ENCODE data around the gene DNAJC13. TPM values are rescaled to one million over a fixed set of nuclear protein-coding genes. Genes with fewer than 3 reads are reported as not detected.

DNAJC13 gene
- total RNA-seq, 1 donor from 2014 or later, result 38.9 TPM

DNA sequence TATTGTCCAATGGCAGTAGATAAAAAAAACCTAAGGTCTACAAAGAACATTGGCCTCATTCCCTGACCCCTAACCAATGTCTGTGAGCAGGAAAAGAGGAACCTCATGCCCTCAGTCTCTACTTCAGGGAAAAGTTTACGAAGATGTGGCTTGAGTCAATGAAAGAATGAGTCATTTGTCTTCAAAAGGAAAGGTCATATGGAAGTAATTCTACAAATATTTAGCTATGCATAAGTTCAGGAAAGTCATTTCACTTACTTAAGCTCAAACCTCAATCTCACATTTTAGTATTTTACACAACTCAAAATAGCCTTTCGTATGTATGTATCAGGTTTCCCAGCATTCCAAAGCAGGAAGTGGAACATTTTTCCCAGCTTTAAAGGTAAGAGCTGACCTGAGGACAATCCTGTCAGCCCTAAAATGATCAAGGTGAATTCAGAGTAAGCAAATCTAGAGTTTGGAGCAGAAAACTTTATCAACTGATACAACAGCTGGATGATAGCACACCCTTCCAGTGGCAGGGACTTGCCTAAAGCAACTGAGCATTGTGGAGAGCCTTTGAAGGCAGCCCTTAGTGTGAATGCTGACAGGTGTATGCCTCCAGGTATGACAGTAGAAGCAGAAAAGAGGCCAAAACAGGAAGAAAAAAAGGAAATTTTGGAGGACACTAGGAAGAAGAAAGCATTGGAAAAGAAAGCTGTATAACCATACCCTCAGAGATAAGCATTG is 125.9 kb downstream of the DNAJC13 start:
- Histone ChIP-seq H3K4me3 (ENCODE audit: low read depth, low read length) (no peak overlapping the region), H3K27me3 (ENCODE audit: control insufficient read depth, insufficient read depth, low read length) (no peaks in the 10 kb centered on the region), H3K36me3 (ENCODE audit: control insufficient read depth, insufficient read depth, low read length) (no peaks in the 10 kb centered on the region)
- TF ChIP-seq, protein P1, sequence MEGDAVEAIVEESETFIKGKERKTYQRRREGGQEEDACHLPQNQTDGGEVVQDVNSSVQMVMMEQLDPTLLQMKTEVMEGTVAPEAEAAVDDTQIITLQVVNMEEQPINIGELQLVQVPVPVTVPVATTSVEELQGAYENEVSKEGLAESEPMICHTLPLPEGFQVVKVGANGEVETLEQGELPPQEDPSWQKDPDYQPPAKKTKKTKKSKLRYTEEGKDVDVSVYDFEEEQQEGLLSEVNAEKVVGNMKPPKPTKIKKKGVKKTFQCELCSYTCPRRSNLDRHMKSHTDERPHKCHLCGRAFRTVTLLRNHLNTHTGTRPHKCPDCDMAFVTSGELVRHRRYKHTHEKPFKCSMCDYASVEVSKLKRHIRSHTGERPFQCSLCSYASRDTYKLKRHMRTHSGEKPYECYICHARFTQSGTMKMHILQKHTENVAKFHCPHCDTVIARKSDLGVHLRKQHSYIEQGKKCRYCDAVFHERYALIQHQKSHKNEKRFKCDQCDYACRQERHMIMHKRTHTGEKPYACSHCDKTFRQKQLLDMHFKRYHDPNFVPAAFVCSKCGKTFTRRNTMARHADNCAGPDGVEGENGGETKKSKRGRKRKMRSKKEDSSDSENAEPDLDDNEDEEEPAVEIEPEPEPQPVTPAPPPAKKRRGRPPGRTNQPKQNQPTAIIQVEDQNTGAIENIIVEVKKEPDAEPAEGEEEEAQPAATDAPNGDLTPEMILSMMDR (IDR thresholded peaks at IDR 0.05; ENCODE audit: insufficient read depth, low read length, poor library complexity, severe bottlenecking), result no peak
- DNase-seq (ENCODE audit: low read depth), result peak; percentile 48

DNA sequence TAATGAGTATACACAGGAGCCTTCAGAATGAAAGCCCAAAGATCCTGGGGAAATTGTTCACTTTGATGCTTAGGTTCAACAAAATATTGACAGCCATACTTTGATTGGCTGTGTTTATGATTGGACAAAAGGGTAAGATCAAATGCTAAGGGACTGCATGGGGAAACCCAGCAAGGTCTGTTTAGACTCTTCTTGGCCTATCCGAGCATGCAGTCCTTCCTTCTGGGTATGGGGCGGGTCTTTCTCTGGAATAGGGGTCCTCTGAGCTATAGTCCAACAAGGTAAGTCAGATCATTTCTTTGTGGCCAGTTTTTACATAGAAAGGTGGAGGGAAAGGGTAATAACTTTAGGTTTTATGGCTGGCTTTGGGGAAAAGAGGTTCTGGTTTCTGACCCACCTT is 126.8 kb downstream of the DNAJC13 start:
- no peak for DNase-seq (ENCODE audit: low read depth)
- no peaks in the 10 kb centered on the region for H3K27me3 ChIP-seq (ENCODE audit: control insufficient read depth, insufficient read depth, low read length)
- TF ChIP-seq, protein P1 (IDR thresholded peaks at IDR 0.05; ENCODE audit: insufficient read depth, low read length, poor library complexity, severe bottlenecking), result no peak
- H3K36me3 ChIP-seq (ENCODE audit: control insufficient read depth, insufficient read depth, low read length), result no peaks in the 10 kb centered on the region
- no peak overlapping the region for H3K4me3 ChIP-seq (ENCODE audit: low read depth, low read length)

DNA sequence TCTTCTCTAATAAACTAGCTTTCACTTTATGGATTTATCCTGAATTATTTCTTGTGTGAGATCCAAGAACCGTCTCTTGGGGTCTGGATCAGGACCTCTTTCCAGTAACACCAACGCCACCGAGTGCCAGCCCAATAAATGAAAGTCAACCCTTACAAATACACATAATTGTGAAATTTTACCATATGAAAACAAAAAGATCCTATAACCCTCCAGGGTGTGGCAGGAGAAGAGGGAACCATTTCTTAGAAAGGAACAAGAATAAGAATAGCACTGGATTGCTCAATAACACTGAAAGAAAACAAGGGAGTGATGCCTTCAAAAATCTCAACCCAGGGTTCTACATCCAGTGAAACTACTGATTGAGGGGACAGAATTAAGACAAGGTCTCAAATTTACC is 128.2 kb downstream of the DNAJC13 start:
- TF ChIP-seq, protein P1 (IDR thresholded peaks at IDR 0.05; ENCODE audit: insufficient read depth, low read length, poor library complexity, severe bottlenecking), result no peak
- Histone ChIP-seq H3K36me3 (ENCODE audit: control insufficient read depth, insufficient read depth, low read length) (no peaks in the 10 kb centered on the region), H3K4me3 (ENCODE audit: low read depth, low read length) (no peak overlapping the region), H3K27me3 (ENCODE audit: control insufficient read depth, insufficient read depth, low read length) (no peaks in the 10 kb centered on the region)
- DNase-seq (ENCODE audit: low read depth), result no peak

DNA sequence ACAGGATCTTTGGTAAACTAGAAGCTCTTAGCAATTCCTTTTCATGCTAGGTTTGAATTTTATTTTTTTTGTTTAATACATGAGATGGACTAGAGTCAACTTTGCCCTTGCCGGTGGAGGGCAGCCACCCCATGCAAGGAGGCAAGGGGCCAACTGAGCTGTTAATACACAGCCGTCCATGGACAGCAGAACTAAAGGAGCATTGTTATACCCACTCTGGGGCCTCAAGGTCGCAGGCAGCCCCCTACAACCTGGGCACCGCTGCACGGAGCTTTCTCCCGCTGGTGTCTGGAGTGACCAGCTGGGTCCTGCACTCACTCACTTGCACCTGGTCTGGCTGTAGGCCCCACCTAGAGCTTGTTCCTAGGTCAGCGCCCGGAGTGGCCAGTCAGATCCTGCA is 131.9 kb downstream of the DNAJC13 start:
- TF ChIP-seq, protein P1 (IDR thresholded peaks at IDR 0.05; ENCODE audit: insufficient read depth, low read length, poor library complexity, severe bottlenecking), result no peak
- DNase-seq (ENCODE audit: low read depth), result no peak
- Histone ChIP-seq H3K4me3 (ENCODE audit: low read depth, low read length) (no peak overlapping the region), H3K27me3 (ENCODE audit: control insufficient read depth, insufficient read depth, low read length) (no peaks in the 10 kb centered on the region), H3K36me3 (ENCODE audit: control insufficient read depth, insufficient read depth, low read length) (no peaks in the 10 kb centered on the region)

DNA sequence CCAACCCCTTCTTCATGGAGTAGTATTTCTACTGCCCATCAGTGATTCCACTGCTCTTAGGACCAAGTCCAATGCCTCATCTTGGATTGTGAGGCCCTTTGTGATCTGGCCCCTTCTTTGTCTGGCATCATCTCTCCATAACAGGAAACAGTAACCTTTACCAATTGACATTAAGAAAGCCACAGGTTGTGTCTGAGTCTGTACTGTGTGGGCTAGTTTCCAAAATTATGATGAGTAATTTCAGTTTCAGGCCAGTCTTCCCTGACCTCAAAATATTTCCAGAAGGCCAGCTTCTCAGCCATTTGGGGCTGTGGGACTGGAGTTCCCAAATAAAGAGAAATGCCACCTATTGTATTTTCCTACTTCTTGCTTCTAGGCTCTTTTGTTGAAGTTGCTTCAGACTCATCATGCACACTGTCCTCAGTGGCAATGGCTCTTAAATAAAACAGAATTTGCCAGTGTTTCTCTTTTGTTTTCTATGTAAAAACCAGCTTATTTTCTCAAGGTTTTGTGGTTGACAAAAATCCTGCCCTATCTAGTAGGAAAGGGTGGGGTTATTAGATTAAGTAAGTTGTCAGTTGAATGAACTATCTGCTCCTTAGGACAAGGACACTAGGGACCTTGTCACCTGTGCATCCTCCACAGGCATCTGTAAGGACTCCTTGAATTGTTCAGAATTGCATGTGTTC is 132.7 kb downstream of the DNAJC13 start:
- no peak for DNase-seq (ENCODE audit: low read depth)
- Histone ChIP-seq H3K27me3 (ENCODE audit: control insufficient read depth, insufficient read depth, low read length) (no peaks in the 10 kb centered on the region), H3K36me3 (ENCODE audit: control insufficient read depth, insufficient read depth, low read length) (no peaks in the 10 kb centered on the region), H3K4me3 (ENCODE audit: low read depth, low read length) (no peak overlapping the region)
- TF ChIP-seq, protein P1 (IDR thresholded peaks at IDR 0.05; ENCODE audit: insufficient read depth, low read length, poor library complexity, severe bottlenecking), result no peak

All from kidney epithelial cell (primary cell).